MCF 10A (cell line): ENCODE measurements around the gene ABLIM2. TPM values are rescaled to one million over a fixed set of nuclear protein-coding genes. Genes with fewer than 3 reads are reported as not detected.

Source experiments
- BruUV-seq: library from RNA; stranded (reverse); fragments of 400-500 nt; replicated peaks from 2 replicates; lab custom pipeline; 2021; lab: Mats Ljungman, UMichigan
- CTCF ChIA-PET: fragments of 300-600 bp; sonication (Branson Sonifier 250); formaldehyde crosslinking; extraction: SDS; loops from one replicate; lab custom pipeline; 2021; ENCODE audit warnings: antibody characterized with exemption, inconsistent platforms; lab: Yijun Ruan, JAX
- POLR2A ChIA-PET: fragments of 300-600, 350-650 bp; sonication (Branson Sonifier 250); formaldehyde crosslinking; extraction: SDS; loops from one replicate; lab custom pipeline; 2020; ENCODE audit warnings: antibody characterized with exemption, inconsistent platforms; lab: Yijun Ruan, JAX
- DNase-seq: peaks from one replicate; pipeline ENCODE4 v3.0.0-alpha.2; 2018; ENCODE audit not compliant: unreplicated experiment
- H3K27ac Mint-ChIP-seq: one replicate; pipeline ENCODE4 v1.8.0; 2022; ENCODE audit warnings: mild to moderate bottlenecking, low read depth, mixed read lengths; ENCODE audit not compliant: unreplicated experiment
- H3K27me3 Mint-ChIP-seq: one replicate; pipeline ENCODE4 v1.8.0; 2022; ENCODE audit warnings: mixed read lengths; ENCODE audit not compliant: insufficient read depth, unreplicated experiment
- H3K36me3 Mint-ChIP-seq: one replicate; pipeline ENCODE4 v1.8.0; 2022; ENCODE audit warnings: mild to moderate bottlenecking, moderate library complexity, mixed read lengths; ENCODE audit not compliant: insufficient read depth, unreplicated experiment
- H3K4me1 Mint-ChIP-seq: one replicate; pipeline ENCODE4 v1.8.0; 2022; ENCODE audit warnings: mixed read lengths; ENCODE audit not compliant: insufficient read depth, unreplicated experiment
- H3K4me3 Mint-ChIP-seq: one replicate; pipeline ENCODE4 v1.8.0; 2022; ENCODE audit warnings: mild to moderate bottlenecking, moderate library complexity, mixed read lengths; ENCODE audit not compliant: unreplicated experiment
- H3K9me3 Mint-ChIP-seq: one replicate; pipeline ENCODE4 v1.8.0; 2022; ENCODE audit warnings: mixed read lengths; ENCODE audit not compliant: unreplicated experiment
- CTCF ChIP-seq: fragments of 200-600 bp; IDR thresholded peaks from one replicate; pipeline ENCODE4 v1.8.0; 2022; ENCODE audit warnings: antibody characterized with exemption, mild to moderate bottlenecking; ENCODE audit not compliant: unreplicated experiment
- intact Hi-C: fragments of 100-400 bp; cut with micrococcal nuclease; formaldehyde crosslinking; loops from 2 replicates; pipeline ENCODE4 v1.14.1; 2022
- total RNA-seq: library from RNA; stranded (reverse); gene quantifications from 2 replicates; pipeline ENCODE4 v1.2.3, GENCODE V29; 2022

The ABLIM2 gene
- total RNA-seq, 1 experiment from 2014 or later: 5.3 TPM

DNA sequence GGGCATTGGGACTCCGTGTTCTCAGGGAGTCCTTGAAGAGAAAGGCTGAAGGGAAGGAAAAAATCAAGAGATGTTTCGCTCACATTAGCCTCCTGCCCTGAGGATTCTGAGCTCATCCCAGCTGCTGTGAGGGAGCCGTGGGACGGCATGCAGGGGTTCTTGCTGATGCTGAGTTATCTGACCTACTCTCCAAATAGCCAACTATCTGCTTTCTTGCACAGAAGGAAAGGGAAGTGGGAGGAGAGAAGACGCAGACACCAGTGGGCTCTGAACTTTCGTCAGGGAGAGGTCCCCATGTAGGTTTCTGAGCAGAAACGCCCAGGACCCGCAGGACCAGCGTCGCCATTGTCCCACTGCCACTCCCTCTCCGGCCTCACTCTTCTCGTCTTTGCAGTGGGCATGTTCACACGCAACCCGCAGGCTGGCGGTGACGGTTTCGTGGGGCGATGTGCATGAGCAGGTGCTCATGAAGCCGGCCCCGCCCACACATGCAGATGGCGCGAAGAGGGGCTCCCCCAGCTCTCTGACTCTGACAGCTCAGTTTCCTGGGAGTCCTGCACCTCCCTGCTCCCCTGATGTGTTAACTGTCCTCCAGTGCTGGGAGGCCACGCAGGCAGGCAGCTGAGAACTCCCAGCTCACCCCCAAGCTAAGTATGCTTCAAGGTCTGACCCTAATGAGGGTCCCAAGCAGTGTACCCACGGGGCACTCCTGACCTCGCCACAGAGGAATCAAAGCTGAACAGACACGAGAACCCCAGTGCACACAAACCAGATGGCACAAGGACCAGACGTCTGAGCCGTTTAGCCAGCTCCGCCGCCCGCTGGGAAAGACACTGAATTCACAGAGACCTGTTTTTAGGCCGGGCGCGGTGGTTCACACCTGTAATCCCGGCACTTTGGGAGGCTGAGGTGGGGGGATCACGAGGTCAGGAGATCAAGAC is 13.6 kb upstream of the ABLIM2 start:
- Mint-ChIP-seq H3K4me1 (peaks cover 11% of the 10 kb centered on the region), H3K27ac (no peak overlapping the region), H3K36me3 (no peaks in the 10 kb centered on the region), H3K9me3 (no peaks in the 10 kb centered on the region), H3K27me3 (peaks cover 1% of the 10 kb centered on the region), H3K4me3 (no peak overlapping the region)
- ChIA-PET CTCF (interaction anchor here (0.6 to 1.6 kb wide), 2 partner anchors 20 to 103 kb away, joined by 3 to 5 read pairs; no protein-coding TSS in a partner anchor), POLR2A (interaction anchor here (0.6 kb wide), 1 partner anchor 161 kb away, joined by 4 read pairs; no protein-coding TSS in a partner anchor)
- intact Hi-C loops: no loop called here
- DNase-seq: no peak
- no peak for TF ChIP-seq CTCF
- no TSS peak for BruUV-seq

DNA sequence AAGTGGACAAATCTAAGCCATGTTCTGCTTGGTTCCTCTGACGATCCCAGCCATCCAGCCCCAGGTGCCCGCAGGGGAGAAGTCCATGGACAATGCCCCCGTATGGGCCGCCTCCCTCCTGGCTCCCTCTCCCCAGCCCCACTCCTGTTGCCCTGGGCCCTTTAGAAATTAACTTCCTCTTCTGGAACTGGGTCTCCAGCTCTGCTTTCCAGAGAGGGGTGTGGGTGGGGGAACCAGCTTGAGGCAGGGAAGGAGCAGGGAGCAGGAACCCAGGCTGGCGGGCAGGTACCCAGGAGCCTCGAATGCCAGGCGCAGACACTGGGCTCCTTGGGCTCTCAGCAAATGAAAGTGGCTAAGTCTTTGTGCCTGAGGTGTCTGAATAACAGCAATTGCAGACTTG is 12.7 kb upstream of the ABLIM2 start:
- Mint-ChIP-seq H3K36me3 (peaks cover 7% of the 10 kb centered on the region), H3K9me3 (peaks cover 5% of the 10 kb centered on the region), H3K27me3 (peaks cover 11% of the 10 kb centered on the region), H3K27ac (no peak overlapping the region), H3K4me3 (no peak overlapping the region), H3K4me1 (peaks cover 5% of the 10 kb centered on the region)
- intact Hi-C loops: no loop called here
- ChIA-PET POLR2A (no interaction called here), CTCF (interaction anchor here (1.6 kb wide), 1 partner anchor 21 kb away, joined by 5 read pairs; no protein-coding TSS in a partner anchor)
- DNase-seq: no peak
- no TSS peak for BruUV-seq
- no peak for TF ChIP-seq CTCF

- ChIA-PET CTCF (interaction anchor here (0.7 to 0.8 kb wide), 2 partner anchors 30 to 42 kb away, joined by 3 to 6 read pairs; no protein-coding TSS in a partner anchor), POLR2A (no interaction called here)
- intact Hi-C loops: no loop called here
- DNase-seq: no peak
- no peak overlapping the region for H3K27ac Mint-ChIP-seq
- peaks cover 17% of the 10 kb centered on the region for H3K27me3 Mint-ChIP-seq
- no peak overlapping the region for H3K4me3 Mint-ChIP-seq
- H3K9me3 Mint-ChIP-seq: peaks cover 11% of the 10 kb centered on the region
- H3K36me3 Mint-ChIP-seq: peaks cover 7% of the 10 kb centered on the region
- BruUV-seq: no TSS peak
- peaks cover 5% of the 10 kb centered on the region for H3K4me1 Mint-ChIP-seq
- no peak for TF ChIP-seq CTCF
Observed at GRCh38 chr4:8170341-8170740, 11.7 kb upstream of the ABLIM2 start.

DNA sequence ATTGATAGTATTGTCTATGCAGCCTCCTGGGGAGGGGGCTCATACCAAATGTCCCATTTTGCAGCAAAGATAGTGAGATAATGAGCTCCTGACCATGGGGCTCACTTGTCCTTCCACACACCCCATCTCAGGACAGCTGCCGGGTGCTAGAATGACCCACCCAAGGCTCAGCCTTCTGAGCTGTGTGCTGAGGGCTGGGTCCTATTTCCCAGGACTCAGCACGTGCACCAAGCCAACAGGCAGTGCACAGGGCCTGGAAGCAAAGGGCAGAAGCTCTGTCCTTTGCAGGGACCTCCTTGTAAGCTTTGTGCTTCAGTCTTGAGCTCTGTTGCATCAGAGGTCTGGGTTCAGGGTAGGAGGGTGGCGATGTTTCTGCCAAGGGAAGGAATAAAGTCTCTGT is 11.2 kb upstream of the ABLIM2 start:
- Mint-ChIP-seq H3K9me3 (peaks cover 11% of the 10 kb centered on the region), H3K27me3 (peaks cover 17% of the 10 kb centered on the region), H3K4me3 (no peak overlapping the region), H3K4me1 (peaks cover 5% of the 10 kb centered on the region), H3K27ac (no peak overlapping the region), H3K36me3 (peaks cover 7% of the 10 kb centered on the region)
- BruUV-seq: no TSS peak
- no peak for TF ChIP-seq CTCF
- ChIA-PET CTCF (interaction anchor here (0.8 to 1.6 kb wide), 2 partner anchors 42 to 73 kb away, joined by 3 to 6 read pairs; no protein-coding TSS in a partner anchor), POLR2A (no interaction called here)
- DNase-seq: no peak
- intact Hi-C loops: no loop called here
